Measurements from ENCODE around the gene GRIP1.

GRIP1 gene

GRCh38 chr12:66430106-66430505 is 248.8 kb downstream of the GRIP1 start:
- DNase-seq, result no peak

- no peak for DNase-seq
These were observed 250.0 kb downstream of the GRIP1 start for GRCh38 chr12:66428870-66429269.

GRCh38 chr12:66428261-66428660 is 250.6 kb downstream of the GRIP1 start:
- no peak for DNase-seq

DNA sequence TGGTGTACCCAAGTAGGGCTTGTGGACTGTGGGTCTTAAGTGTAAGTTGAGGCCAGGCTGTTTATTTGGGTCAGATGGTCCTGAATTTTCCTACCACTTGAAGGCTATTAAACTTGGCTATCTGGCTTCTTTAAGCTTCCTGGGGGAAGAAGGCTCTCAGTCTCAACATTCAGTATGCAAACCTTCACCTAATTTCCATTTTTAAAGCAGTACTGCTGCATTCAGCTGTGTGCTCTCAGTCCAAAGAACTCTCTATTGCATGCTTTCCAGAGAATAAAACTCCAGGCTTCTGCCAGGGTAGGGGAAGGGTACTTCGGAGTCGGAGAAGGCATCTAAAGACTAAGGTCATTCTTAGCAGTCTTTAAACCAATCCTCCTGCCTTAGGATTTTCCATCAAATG is 252.2 kb downstream of the GRIP1 start:
- no peak for DNase-seq

DNA sequence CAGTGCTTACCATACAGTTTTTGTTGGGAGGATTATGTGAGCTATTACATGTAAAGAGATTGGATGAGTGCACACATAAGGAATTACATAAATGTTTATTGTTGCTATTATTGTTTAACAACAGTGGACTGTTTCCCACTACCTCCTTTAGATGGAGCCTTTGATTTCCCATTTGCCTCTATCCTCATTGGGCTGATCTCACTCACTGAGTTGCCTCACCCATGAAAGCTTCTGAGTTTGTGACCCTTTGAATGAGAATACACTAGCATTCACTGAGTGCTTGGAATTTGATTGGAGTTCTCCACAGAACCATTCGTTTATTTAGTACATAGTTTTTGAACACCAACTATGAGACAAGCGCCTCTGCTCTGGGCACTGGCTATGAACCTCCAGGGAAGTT is 255.6 kb downstream of the GRIP1 start:
- no peak for DNase-seq

GRCh38 chr12:66418908-66419307 is 260.0 kb downstream of the GRIP1 start:
- DNase-seq, result no peak

DNA sequence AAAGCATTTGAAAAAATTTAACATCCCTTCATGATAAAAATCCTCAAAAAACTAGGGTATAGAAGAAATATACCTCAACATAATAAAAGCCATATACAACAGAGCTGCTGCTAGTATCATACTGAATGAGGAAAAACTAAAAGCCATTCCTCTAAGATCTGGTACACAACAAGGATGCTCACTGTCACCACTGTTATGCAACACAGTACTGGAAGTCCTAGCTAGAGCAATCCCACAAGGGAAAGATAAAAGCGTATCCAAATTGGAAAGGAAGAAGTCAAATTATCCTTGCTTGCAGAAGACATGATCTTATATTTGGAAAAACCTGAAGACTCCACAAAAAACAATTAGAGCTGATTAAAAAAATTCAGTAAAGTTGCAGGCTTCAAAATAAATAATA is 261.7 kb downstream of the GRIP1 start:
- DNase-seq, result no peak

- DNase-seq, result peak; percentile 34
These were observed 269.5 kb downstream of the GRIP1 start for GRCh38 chr12:66409195-66409871.

GRCh38 chr12:66405395-66405794 is 273.5 kb downstream of the GRIP1 start:
- DNase-seq, result no peak

DNA sequence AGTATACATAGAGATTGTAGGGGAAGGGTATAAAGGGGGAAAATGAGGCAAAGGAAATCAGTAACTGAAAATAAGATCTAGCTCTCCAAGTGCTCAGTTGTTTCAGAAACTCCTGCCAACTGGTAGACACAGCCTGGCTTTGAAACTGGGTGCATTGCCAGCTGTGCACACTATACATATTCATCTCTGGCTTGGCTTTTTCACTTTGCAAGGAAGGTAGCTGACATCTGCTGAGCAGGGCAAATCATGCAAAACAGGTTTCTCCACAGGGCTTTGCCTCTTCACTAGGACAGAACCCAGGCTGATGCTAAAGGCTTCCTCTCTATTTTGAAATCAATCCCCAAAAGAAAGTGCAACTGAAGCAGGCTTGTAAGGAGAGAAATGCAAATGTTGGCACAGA is 275.1 kb downstream of the GRIP1 start:
- DNase-seq, result no peak

- DNase-seq, result no peak
These were observed 279.0 kb downstream of the GRIP1 start for GRCh38 chr12:66399911-66400306.

DNA sequence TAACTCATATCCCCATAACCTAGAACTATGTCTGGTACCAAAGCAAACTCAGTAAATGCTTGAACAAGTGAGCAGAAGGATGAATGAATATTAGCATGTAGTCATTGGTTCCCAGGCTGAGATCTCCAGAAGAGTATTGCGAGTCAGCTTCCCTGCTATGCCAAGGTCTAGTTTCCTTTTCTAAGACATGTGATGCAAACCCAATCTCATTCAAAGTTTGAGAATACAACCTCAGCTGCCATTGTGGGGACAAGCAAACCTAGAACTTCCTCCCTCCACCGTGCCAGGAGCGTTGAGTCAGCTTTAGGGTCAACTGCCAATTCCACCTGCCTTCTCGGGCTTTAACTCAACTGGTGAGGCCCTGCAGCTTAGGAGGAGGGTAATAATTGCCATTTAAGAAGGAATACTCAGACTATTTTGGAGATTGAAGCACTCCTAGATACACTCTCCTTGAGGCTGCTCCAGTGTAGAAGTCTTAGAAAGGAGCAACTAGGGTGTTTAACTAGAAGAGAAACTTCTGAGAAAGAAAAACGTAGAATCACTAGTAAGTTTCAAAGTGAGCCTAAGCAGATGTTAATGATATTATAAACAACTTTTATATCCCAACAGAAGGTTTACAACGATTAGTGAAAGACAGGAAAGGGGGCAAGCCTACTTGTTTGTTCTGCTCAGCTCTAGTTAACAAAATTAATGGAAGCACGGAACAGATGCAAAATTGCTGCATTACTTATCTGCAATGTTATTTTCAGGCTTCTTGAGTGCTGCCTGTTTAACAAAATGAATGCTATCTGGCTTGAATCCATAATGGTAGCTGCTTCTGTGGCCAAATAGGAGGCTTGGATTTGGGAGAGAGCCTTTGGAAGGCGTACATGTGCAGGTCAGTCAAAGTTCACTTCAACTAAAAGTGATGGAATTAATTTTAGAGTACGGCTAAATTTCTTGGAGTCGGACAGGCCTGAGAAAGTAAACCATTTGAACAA is 279.7 kb downstream of the GRIP1 start:
- no peak for DNase-seq

DNA sequence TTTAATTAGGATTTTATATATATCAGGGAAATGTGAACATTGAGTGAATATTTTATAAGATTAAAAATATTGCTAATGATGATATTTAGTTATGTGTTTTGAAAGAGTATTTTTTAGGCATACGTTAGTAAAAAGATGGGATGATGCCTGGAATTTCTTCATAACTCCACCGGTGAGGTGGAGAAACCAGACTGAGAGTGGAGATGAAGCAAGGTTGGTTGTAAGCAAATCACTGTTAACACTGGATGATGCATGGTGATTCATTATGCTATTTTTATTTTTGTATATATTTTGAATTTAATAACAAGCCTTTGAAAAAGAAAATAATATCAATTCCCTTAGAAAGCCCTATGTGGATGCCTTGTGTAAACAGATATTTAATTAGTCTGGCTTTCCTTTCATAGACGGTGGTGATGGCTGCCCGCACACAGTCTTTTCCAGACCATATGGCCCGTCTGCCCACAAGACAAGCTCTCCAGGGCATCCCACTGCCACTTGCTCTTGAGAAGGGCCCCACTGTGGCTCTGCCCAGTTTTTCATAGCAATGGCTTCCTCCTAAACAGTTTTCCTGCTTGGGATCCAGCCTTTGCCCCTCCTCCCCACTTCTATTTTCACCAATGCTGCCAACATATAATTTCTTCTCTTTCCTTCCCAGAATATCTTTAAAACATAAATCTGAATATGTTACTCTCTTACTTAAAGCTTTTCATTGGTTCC is 281.1 kb downstream of the GRIP1 start:
- no peak for DNase-seq

- DNase-seq, result no peak
These were observed 285.0 kb downstream of the GRIP1 start for GRCh38 chr12:66393890-66394289.

DNA sequence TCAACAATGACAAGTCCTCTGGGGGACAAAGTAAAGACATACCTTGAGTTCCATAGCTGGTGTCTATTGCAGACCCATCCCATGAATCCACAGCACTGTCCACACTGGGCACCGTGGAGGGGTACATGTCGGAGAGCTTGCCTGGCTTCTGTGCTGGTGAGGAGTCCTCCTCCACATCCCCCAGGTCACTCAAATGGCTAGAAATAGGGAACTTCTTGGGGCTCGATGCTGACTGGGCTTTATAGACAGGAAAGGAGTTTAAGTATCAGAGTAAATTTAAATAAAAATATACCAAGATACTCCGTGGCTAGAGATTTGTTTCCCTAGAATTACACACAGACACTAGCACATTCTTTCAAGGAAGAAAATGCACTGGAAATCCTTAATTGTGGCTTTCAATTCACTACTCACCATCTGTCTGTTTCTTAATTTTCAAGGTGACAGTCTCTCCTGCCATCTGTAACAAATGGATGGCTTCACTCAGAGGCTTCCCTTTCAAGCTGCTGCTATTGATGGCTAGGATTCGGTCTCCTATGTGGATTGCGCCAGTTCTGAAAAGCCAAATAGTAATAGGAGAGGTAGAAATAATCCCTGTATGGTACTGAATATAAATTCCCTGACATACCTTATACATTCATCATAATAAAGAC is 286.5 kb downstream of the GRIP1 start:
- no peak for DNase-seq

GRCh38 chr12:66388517-66388916 is 290.4 kb downstream of the GRIP1 start:
- DNase-seq, result no peak

DNA sequence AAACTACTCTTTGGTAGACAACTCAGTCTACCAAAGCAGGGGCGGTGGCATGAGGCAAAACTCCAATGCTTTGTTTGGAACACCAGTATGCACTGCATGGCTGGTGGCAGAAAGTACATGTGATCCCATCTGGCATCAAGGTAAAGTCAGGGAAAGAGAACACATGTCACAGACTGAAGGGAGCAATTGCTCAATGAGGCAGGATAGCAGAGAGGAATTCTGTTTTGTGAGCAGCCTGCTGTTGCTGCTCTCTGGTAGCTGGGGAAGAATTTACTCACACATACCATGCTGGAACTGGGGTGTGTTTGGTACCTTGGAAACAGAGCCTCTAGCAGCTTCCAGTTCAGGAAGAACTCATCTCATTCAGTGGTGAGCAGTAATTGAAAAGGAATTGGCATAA is 291.8 kb downstream of the GRIP1 start:
- DNase-seq, result no peak

- no peak for DNase-seq
These were observed 297.9 kb downstream of the GRIP1 start for GRCh38 chr12:66380769-66381535.

DNA sequence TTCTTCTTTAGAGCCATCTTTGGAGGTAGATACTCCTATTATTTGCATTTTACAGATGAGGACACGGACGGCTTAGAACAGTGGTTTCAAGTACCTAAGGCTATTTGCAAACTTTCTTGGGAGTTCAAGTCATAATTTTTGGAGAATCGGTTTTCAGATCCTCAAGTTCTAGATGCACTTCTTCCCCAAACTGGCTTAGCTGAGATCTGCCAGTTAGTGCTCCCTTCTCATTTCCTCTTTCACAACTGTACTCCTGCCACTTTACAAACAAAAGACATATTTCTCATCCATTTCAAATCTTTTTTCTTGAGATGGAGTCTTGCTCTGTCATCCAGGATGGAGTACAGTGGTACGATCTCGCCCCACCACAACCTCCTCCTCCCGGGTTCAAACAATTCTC is 299.3 kb downstream of the GRIP1 start:
- DNase-seq, result no peak

- DNase-seq, result no peak
These were observed 303.3 kb downstream of the GRIP1 start for GRCh38 chr12:66375560-66375959.

GRCh38 chr12:66371982-66372381 is 306.9 kb downstream of the GRIP1 start:
- no peak for DNase-seq

GRCh38 chr12:66367015-66367667 is 311.7 kb downstream of the GRIP1 start:
- DNase-seq, result no peak
